GM23338 (cell line): ENCODE measurements around the gene C1orf87. TPM values are rescaled to one million over a fixed set of nuclear protein-coding genes. Genes with fewer than 3 reads are reported as not detected.

Experiments used
- ATAC-seq: fragments of 200-7000 bp; cut with Tn5 transposase; 3 replicates; pipeline ENCODE4 v1.9.1; 2020
- DNase-seq: peaks from one replicate; pipeline ENCODE4 v3.0.0-alpha.2; 2015; ENCODE audit warnings: low spot score
- H2AFZ ChIP-seq: fragments of 200-600 bp; sonication (generic); 2 replicates; pipeline ENCODE4 v1.8.0; 2016; ENCODE audit warnings: antibody characterized with exemption, mild to moderate bottlenecking, moderate library complexity
- H3F3A ChIP-seq: fragments of 200-600 bp; sonication (generic); replicated peaks from 2 replicates; pipeline ENCODE4 v1.8.0; 2017; ENCODE audit warnings: antibody characterized with exemption, mixed run types, low read depth
- H3K27ac ChIP-seq: fragments of 200-600 bp; sonication (generic); 2 replicates; pipeline ENCODE4 v1.6.1; 2016; ENCODE audit warnings: low read depth
- H3K27me3 ChIP-seq: fragments of 200-600 bp; sonication (generic); 2 replicates; pipeline ENCODE4 v1.8.0; 2016; ENCODE audit warnings: mild to moderate bottlenecking, mixed run types, moderate library complexity; ENCODE audit not compliant: insufficient read depth
- H3K36me3 ChIP-seq: fragments of 200-600 bp; sonication (generic); 2 replicates; pipeline ENCODE4 v1.8.0; 2016; ENCODE audit warnings: mild to moderate bottlenecking; ENCODE audit not compliant: insufficient read depth
- H3K4me1 ChIP-seq: fragments of 200-600 bp; sonication (generic); 2 replicates; pipeline ENCODE4 v1.8.0; 2016; ENCODE audit warnings: mild to moderate bottlenecking, moderate library complexity; ENCODE audit not compliant: insufficient read depth
- H3K4me2 ChIP-seq: fragments of 200-600 bp; sonication (generic); 2 replicates; pipeline ENCODE4 v1.7.1; 2017; ENCODE audit warnings: mixed run types
- H3K4me3 ChIP-seq: fragments of 200-600 bp; sonication (generic); 2 replicates; pipeline ENCODE4 v1.6.1; 2016; ENCODE audit warnings: mixed run types
- H3K79me2 ChIP-seq: fragments of 200-600 bp; sonication (generic); replicated peaks from 2 replicates; pipeline ENCODE4 v1.8.0; 2017; ENCODE audit warnings: mild to moderate bottlenecking; ENCODE audit not compliant: insufficient read depth
- H3K9me2 ChIP-seq: fragments of 200-600 bp; sonication (generic); 2 replicates; pipeline ENCODE4 v1.8.0; 2017; ENCODE audit not compliant: insufficient read depth
- H4K20me1 ChIP-seq: fragments of 200-600 bp; sonication (generic); replicated peaks from 2 replicates; pipeline ENCODE4 v1.8.0; 2017; ENCODE audit warnings: mild to moderate bottlenecking; ENCODE audit not compliant: insufficient read depth
- H3K27ac Mint-ChIP-seq: 2 replicates; pipeline ENCODE4 v1.8.0; 2020; ENCODE audit warnings: inconsistent platforms, mild to moderate bottlenecking, moderate library complexity, mixed read lengths
- H3K27me3 Mint-ChIP-seq: 3 replicates; pipeline ENCODE4 v1.8.0; 2022; ENCODE audit warnings: low read depth, mild to moderate bottlenecking, moderate library complexity, mixed read lengths, inconsistent platforms; ENCODE audit not compliant: insufficient read depth, poor library complexity
- H3K36me3 Mint-ChIP-seq: 3 replicates; pipeline ENCODE4 v1.8.0; 2021; ENCODE audit warnings: low read depth, mild to moderate bottlenecking, inconsistent platforms, moderate library complexity, mixed read lengths
- H3K4me1 Mint-ChIP-seq: 3 replicates; pipeline ENCODE4 v1.8.0; 2020; ENCODE audit warnings: mild to moderate bottlenecking, inconsistent platforms, mixed read lengths
- H3K4me3 Mint-ChIP-seq: 3 replicates; pipeline ENCODE4 v1.8.0; 2021; ENCODE audit warnings: moderate library complexity, mild to moderate bottlenecking, inconsistent platforms, mixed read lengths
- H3K9me3 Mint-ChIP-seq: 3 replicates; pipeline ENCODE4 v1.8.0; 2020; ENCODE audit warnings: moderate library complexity, mild to moderate bottlenecking, inconsistent platforms, mixed read lengths
- CREB1 ChIP-seq: fragments of 250-450 bp; sonication (Bioruptor Pico); IDR thresholded peaks from 2 replicates; pipeline ENCODE4 v1.5.0; 2020; ENCODE audit warnings: low read depth, mild to moderate bottlenecking, moderate library complexity
- EZH2 ChIP-seq: fragments of 200-600 bp; sonication (generic); IDR thresholded peaks from one replicate; pipeline ENCODE4 v1.8.0; 2017; ENCODE audit warnings: antibody characterized with exemption, mild to moderate bottlenecking, low read depth; ENCODE audit not compliant: unreplicated experiment
- EZH2phosphoT487 ChIP-seq: fragments of 200-600 bp; sonication (generic); IDR thresholded peaks from one replicate; pipeline ENCODE4 v1.8.1; 2018; ENCODE audit warnings: antibody characterized with exemption; ENCODE audit not compliant: unreplicated experiment
- JUNB ChIP-seq: IDR thresholded peaks from one replicate; pipeline ENCODE4 v1.6.1; 2016; ENCODE audit warnings: antibody characterized with exemption; ENCODE audit not compliant: unreplicated experiment
- NANOG ChIP-seq: IDR thresholded peaks from 2 replicates; pipeline ENCODE4 v1.6.1; 2016; ENCODE audit warnings: antibody characterized with exemption, borderline replicate concordance
- POLR2AphosphoS5 ChIP-seq: IDR thresholded peaks from 2 replicates; pipeline ENCODE4 v1.6.1; 2016; ENCODE audit warnings: antibody characterized with exemption, low read depth
- STAT1 ChIP-seq: IDR thresholded peaks from one replicate; pipeline ENCODE4 v1.6.1; 2016; ENCODE audit warnings: antibody characterized with exemption; ENCODE audit not compliant: unreplicated experiment
- ZNF114 ChIP-seq: fragments of 250-450 bp; sonication (Bioruptor Pico); IDR thresholded peaks from 2 replicates; pipeline ENCODE4 v1.5.0; 2020; ENCODE audit warnings: mild to moderate bottlenecking, moderate library complexity
- ZNF331 ChIP-seq: fragments of 250-450 bp; sonication (Bioruptor Pico); IDR thresholded peaks from 2 replicates; pipeline ENCODE4 v1.5.0; 2020; ENCODE audit warnings: low read depth, mild to moderate bottlenecking, moderate library complexity
- polyA plus RNA-seq: library from polyadenylated mRNA; unstranded; fragments of >200 nt; fragmentation: Nextera tagmentation; extraction: Ambion mirVana; gene quantifications from 2 replicates; pipeline ENCODE4 v1.2.1, GENCODE V29; 2016
- total RNA-seq: library from RNA; depleted of rRNA; stranded (reverse); fragments of >200 nt; shearing (Covaris generic); gene quantifications from 2 replicates; pipeline ENCODE4 v1.2.3, GENCODE V29; 2014
- TF ChIP-seq, protein P1 (sequence below): fragments of 250-450 bp; sonication (Bioruptor Pico); IDR thresholded peaks from 2 replicates; pipeline ENCODE4 v1.5.0; 2020; ENCODE audit warnings: mild to moderate bottlenecking, moderate library complexity
- TF ChIP-seq, protein P2 (sequence below): IDR thresholded peaks from 2 replicates; pipeline ENCODE4 v1.6.1; 2016; ENCODE audit warnings: antibody characterized with exemption
- TF ChIP-seq, protein P3 (sequence below), 2 experiments: fragments of 200-600 bp in 1 of 2; sonication (generic) in 1 of 2; conservative IDR thresholded peaks; 2 replicates each; pipeline versions ENCODE4 v1.5.1 to v1.6.1; 2016 to 2017; ENCODE audit warnings: antibody characterized with exemption in 2 of 2, low read depth in 2 of 2, mild to moderate bottlenecking in 2 of 2, moderate library complexity in 1 of 2
- TF ChIP-seq, protein P4 (sequence below): IDR thresholded peaks from one replicate; pipeline ENCODE4 v1.6.1; 2018; ENCODE audit warnings: antibody characterized with exemption; ENCODE audit not compliant: unreplicated experiment

The C1orf87 gene
- total and polyA plus RNA-seq, 2 experiments from 2014 or later = 0.07 to 0.21 TPM

DNA sequence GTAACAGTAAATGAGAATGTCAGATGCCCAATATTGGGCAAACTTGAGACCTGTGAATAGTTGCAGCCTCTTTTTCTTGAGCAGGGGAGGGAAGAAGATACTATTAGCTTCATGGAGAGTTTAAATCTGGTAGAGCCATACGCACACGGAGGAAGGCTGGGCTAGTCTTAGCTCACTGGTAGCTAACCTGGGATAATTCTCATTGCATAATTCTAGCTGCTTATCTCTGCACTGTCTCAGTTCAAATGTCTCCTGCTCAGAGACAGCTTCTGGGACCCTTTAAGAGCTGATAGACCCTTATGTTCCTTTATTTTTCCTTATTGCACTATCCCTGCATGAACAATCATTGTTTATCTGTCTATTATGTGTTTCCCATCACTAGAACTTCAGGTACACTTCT is 8.4 kb downstream of the C1orf87 start:
- H3K27me3 Mint-ChIP-seq = no peaks in the 10 kb centered on the region
- Histone ChIP-seq H3K4me3 (no peak overlapping the region), H3K4me2 (no peak overlapping the region), H3K79me2 (no peaks in the 10 kb centered on the region), H3K9me2 (no peaks in the 10 kb centered on the region), H3K27me3 (no peaks in the 10 kb centered on the region), H3K27ac (no peak overlapping the region), H4K20me1 (no peaks in the 10 kb centered on the region), H2AFZ (no peak overlapping the region), H3K4me1 (no peaks in the 10 kb centered on the region), H3K36me3 (no peaks in the 10 kb centered on the region), H3F3A (no peaks in the 10 kb centered on the region)
- H3K4me3 Mint-ChIP-seq = no peak overlapping the region
- DNase-seq = no peak
- ATAC-seq = no peak
- no peaks in the 10 kb centered on the region for H3K36me3 Mint-ChIP-seq
- no peaks in the 10 kb centered on the region; the same call in 2 of the 3 replicates for H3K4me1 Mint-ChIP-seq
- TF ChIP-seq STAT1 (no peak), NANOG (no peak), JUNB (no peak), ZNF114 (CRISPR knock-in tag) (no peak), EZH2phosphoT487 (no peak), POLR2AphosphoS5 (no peak), ZNF331 (CRISPR knock-in tag) (no peak), CREB1 (CRISPR knock-in tag) (no peak), EZH2 (no peak)
- TF ChIP-seq, protein P1, sequence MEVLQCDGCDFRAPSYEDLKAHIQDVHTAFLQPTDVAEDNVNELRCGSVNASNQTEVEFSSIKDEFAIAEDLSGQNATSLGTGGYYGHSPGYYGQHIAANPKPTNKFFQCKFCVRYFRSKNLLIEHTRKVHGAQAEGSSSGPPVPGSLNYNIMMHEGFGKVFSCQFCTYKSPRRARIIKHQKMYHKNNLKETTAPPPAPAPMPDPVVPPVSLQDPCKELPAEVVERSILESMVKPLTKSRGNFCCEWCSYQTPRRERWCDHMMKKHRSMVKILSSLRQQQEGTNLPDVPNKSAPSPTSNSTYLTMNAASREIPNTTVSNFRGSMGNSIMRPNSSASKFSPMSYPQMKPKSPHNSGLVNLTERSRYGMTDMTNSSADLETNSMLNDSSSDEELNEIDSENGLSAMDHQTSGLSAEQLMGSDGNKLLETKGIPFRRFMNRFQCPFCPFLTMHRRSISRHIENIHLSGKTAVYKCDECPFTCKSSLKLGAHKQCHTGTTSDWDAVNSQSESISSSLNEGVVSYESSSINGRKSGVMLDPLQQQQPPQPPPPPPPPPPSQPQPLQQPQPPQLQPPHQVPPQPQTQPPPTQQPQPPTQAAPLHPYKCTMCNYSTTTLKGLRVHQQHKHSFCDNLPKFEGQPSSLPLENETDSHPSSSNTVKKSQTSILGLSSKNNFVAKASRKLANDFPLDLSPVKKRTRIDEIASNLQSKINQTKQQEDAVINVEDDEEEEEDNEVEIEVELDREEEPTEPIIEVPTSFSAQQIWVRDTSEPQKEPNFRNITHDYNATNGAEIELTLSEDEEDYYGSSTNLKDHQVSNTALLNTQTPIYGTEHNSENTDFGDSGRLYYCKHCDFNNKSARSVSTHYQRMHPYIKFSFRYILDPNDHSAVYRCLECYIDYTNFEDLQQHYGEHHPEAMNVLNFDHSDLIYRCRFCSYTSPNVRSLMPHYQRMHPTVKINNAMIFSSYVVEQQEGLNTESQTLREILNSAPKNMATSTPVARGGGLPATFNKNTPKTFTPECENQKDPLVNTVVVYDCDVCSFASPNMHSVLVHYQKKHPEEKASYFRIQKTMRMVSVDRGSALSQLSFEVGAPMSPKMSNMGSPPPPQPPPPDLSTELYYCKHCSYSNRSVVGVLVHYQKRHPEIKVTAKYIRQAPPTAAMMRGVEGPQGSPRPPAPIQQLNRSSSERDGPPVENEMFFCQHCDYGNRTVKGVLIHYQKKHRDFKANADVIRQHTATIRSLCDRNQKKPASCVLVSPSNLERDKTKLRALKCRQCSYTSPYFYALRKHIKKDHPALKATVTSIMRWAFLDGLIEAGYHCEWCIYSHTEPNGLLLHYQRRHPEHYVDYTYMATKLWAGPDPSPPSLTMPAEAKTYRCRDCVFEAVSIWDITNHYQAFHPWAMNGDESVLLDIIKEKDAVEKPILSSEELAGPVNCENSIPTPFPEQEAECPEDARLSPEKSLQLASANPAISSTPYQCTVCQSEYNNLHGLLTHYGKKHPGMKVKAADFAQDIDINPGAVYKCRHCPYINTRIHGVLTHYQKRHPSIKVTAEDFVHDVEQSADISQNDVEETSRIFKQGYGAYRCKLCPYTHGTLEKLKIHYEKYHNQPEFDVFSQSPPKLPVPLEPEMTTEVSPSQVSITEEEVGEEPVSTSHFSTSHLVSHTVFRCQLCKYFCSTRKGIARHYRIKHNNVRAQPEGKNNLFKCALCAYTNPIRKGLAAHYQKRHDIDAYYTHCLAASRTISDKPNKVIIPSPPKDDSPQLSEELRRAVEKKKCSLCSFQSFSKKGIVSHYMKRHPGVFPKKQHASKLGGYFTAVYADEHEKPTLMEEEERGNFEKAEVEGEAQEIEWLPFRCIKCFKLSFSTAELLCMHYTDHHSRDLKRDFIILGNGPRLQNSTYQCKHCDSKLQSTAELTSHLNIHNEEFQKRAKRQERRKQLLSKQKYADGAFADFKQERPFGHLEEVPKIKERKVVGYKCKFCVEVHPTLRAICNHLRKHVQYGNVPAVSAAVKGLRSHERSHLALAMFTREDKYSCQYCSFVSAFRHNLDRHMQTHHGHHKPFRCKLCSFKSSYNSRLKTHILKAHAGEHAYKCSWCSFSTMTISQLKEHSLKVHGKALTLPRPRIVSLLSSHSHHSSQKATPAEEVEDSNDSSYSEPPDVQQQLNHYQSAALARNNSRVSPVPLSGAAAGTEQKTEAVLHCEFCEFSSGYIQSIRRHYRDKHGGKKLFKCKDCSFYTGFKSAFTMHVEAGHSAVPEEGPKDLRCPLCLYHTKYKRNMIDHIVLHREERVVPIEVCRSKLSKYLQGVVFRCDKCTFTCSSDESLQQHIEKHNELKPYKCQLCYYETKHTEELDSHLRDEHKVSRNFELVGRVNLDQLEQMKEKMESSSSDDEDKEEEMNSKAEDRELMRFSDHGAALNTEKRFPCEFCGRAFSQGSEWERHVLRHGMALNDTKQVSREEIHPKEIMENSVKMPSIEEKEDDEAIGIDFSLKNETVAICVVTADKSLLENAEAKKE (CRISPR knock-in tag) = no peak
- TF ChIP-seq, protein P2, sequence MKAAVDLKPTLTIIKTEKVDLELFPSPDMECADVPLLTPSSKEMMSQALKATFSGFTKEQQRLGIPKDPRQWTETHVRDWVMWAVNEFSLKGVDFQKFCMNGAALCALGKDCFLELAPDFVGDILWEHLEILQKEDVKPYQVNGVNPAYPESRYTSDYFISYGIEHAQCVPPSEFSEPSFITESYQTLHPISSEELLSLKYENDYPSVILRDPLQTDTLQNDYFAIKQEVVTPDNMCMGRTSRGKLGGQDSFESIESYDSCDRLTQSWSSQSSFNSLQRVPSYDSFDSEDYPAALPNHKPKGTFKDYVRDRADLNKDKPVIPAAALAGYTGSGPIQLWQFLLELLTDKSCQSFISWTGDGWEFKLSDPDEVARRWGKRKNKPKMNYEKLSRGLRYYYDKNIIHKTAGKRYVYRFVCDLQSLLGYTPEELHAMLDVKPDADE = no peak
- TF ChIP-seq, protein P3, sequence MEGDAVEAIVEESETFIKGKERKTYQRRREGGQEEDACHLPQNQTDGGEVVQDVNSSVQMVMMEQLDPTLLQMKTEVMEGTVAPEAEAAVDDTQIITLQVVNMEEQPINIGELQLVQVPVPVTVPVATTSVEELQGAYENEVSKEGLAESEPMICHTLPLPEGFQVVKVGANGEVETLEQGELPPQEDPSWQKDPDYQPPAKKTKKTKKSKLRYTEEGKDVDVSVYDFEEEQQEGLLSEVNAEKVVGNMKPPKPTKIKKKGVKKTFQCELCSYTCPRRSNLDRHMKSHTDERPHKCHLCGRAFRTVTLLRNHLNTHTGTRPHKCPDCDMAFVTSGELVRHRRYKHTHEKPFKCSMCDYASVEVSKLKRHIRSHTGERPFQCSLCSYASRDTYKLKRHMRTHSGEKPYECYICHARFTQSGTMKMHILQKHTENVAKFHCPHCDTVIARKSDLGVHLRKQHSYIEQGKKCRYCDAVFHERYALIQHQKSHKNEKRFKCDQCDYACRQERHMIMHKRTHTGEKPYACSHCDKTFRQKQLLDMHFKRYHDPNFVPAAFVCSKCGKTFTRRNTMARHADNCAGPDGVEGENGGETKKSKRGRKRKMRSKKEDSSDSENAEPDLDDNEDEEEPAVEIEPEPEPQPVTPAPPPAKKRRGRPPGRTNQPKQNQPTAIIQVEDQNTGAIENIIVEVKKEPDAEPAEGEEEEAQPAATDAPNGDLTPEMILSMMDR (conservative IDR thresholded peaks at IDR 0.05; ENCODE audit: low read depth in 2 of 2) = no peak
- TF ChIP-seq, protein P4, sequence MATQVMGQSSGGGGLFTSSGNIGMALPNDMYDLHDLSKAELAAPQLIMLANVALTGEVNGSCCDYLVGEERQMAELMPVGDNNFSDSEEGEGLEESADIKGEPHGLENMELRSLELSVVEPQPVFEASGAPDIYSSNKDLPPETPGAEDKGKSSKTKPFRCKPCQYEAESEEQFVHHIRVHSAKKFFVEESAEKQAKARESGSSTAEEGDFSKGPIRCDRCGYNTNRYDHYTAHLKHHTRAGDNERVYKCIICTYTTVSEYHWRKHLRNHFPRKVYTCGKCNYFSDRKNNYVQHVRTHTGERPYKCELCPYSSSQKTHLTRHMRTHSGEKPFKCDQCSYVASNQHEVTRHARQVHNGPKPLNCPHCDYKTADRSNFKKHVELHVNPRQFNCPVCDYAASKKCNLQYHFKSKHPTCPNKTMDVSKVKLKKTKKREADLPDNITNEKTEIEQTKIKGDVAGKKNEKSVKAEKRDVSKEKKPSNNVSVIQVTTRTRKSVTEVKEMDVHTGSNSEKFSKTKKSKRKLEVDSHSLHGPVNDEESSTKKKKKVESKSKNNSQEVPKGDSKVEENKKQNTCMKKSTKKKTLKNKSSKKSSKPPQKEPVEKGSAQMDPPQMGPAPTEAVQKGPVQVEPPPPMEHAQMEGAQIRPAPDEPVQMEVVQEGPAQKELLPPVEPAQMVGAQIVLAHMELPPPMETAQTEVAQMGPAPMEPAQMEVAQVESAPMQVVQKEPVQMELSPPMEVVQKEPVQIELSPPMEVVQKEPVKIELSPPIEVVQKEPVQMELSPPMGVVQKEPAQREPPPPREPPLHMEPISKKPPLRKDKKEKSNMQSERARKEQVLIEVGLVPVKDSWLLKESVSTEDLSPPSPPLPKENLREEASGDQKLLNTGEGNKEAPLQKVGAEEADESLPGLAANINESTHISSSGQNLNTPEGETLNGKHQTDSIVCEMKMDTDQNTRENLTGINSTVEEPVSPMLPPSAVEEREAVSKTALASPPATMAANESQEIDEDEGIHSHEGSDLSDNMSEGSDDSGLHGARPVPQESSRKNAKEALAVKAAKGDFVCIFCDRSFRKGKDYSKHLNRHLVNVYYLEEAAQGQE = no peak
- no peak overlapping the region for H3K27ac Mint-ChIP-seq
- peaks cover 5% of the 10 kb centered on the region; the same call in 2 of the 3 replicates for H3K9me3 Mint-ChIP-seq
